Measurements from ENCODE around the gene KIF16B.

The KIF16B gene

GRCh38 chr20:16488086-16488485 is 85.2 kb downstream of the KIF16B start:
- no peak for DNase-seq (ENCODE audit: low read depth)
- TF ChIP-seq CTCF (IDR thresholded peaks at IDR 0.05; ENCODE audit: control insufficient read depth, extremely low read depth, insufficient read depth), result no peak
- H3K4me3 ChIP-seq (ENCODE audit: low read depth, low read length), result no peak overlapping the region

GRCh38 chr20:16486532-16486931 is 86.7 kb downstream of the KIF16B start:
- TF ChIP-seq CTCF (IDR thresholded peaks at IDR 0.05; ENCODE audit: control insufficient read depth, extremely low read depth, insufficient read depth), result no peak
- no peak for DNase-seq (ENCODE audit: low read depth)
- no peak overlapping the region for H3K4me3 ChIP-seq (ENCODE audit: low read depth, low read length)

GRCh38 chr20:16485401-16485800 is 87.8 kb downstream of the KIF16B start:
- no peak for DNase-seq (ENCODE audit: low read depth)
- no peak for TF ChIP-seq CTCF (IDR thresholded peaks at IDR 0.05; ENCODE audit: control insufficient read depth, extremely low read depth, insufficient read depth)
- H3K4me3 ChIP-seq (ENCODE audit: low read depth, low read length), result no peak overlapping the region

- no peak overlapping the region for H3K4me3 ChIP-seq (ENCODE audit: low read depth, low read length)
- no peak for DNase-seq (ENCODE audit: low read depth)
- TF ChIP-seq CTCF (IDR thresholded peaks at IDR 0.05; ENCODE audit: control insufficient read depth, extremely low read depth, insufficient read depth), result no peak
Measured at GRCh38 chr20:16483024-16483423, 90.2 kb downstream of the KIF16B start.

- no peak overlapping the region for H3K4me3 ChIP-seq (ENCODE audit: low read depth, low read length)
- TF ChIP-seq CTCF (IDR thresholded peaks at IDR 0.05; ENCODE audit: control insufficient read depth, extremely low read depth, insufficient read depth), result no peak
- DNase-seq (ENCODE audit: low read depth), result no peak
Measured at GRCh38 chr20:16481977-16482376, 91.3 kb downstream of the KIF16B start.

- no peak overlapping the region for H3K4me3 ChIP-seq (ENCODE audit: low read depth, low read length)
- no peak for DNase-seq (ENCODE audit: low read depth)
Measured at GRCh38 chr20:16479666-16480065, 93.6 kb downstream of the KIF16B start.

More at GRCh38 chr20:16479666-16480065, 93.6 kb downstream of the KIF16B start:
- TF ChIP-seq CTCF (IDR thresholded peaks at IDR 0.05; ENCODE audit: control insufficient read depth, extremely low read depth, insufficient read depth), result no peak

Data from LNCaP clone FGC (cell line).